Skeletal muscle tissue (tissue), 4 donors: ENCODE data around the gene OR1J1. TPM values are rescaled to one million over a fixed set of nuclear protein-coding genes. Genes with fewer than 3 reads are reported as not detected.

Experiments used
- H3K27ac ChIP-seq: one replicate; pipeline ENCODE4 v1.7.0; 2013; ENCODE audit warnings: mild to moderate bottlenecking, low read depth, low read length, inconsistent platforms
- H3K27me3 ChIP-seq, 3 donors: one replicate each; pipeline ENCODE4 v1.7.0; 2013; ENCODE audit warnings: low read length in 3 of 3; ENCODE audit not compliant: control insufficient read depth in 3 of 3, insufficient read depth in 3 of 3
- H3K36me3 ChIP-seq, 3 donors: one replicate each; pipeline ENCODE4 v1.7.0; 2013; ENCODE audit warnings: low read length in 3 of 3; ENCODE audit not compliant: control insufficient read depth in 3 of 3, insufficient read depth in 3 of 3
- H3K4me1 ChIP-seq, 3 donors: one replicate each; pipeline ENCODE4 v1.7.0; 2013; ENCODE audit warnings: low read length in 3 of 3, mild to moderate bottlenecking in 3 of 3; ENCODE audit not compliant: control insufficient read depth in 3 of 3, insufficient read depth in 3 of 3
- H3K4me3 ChIP-seq, 3 donors: one replicate each; pipeline ENCODE4 v1.7.0; 2013; ENCODE audit warnings: low read length in 3 of 3
- H3K9ac ChIP-seq, 3 donors: one replicate each; pipeline ENCODE4 v1.7.0; 2013; ENCODE audit warnings: low read length in 3 of 3, mild to moderate bottlenecking in 3 of 3, moderate library complexity in 2 of 3, low read depth in 1 of 3
- H3K9me3 ChIP-seq, 3 donors: one replicate each; pipeline ENCODE4 v1.7.0; 2013; ENCODE audit warnings: low read length in 3 of 3; ENCODE audit not compliant: control insufficient read depth in 3 of 3
- total RNA-seq: library from RNA; depleted of rRNA; stranded (reverse); fragments of >200 nt; gene quantifications from one replicate; pipeline ENCODE4 v1.2.3, GENCODE V29; 2014
- donor health status: Osteomylitis.

OR1J1 gene
- total RNA-seq, 1 donor from 2014 or later: not detected

DNA sequence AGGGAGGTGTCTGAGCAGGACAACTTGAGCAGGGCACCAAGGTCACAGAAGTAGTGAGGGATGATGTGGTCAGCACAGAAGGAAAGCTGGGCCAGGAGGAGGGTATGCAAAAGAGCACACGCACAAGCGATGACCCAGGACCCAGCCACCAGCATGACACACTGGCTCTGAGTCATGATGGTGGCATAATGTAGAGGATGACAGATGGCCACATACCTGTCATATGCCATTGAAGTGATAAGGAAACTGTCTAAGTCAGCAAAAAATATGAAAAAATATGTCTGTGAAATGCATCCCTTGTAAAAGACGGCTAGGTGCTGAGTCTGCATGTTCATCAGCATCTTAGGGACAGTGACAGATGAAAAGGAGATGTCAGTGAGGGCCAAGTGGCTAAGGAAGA lies 380 bp downstream of the OR1J1 start:
- Histone ChIP-seq H3K9ac (no peak overlapping the region), H3K4me3 (no peak overlapping the region), H3K27ac (no peak overlapping the region), H3K27me3 (peaks cover 0 to 3% (median 2%) of the 10 kb centered on the region in 3 donors), H3K4me1 (no peaks in the 10 kb centered on the region), H3K9me3 (no peaks in the 10 kb centered on the region), H3K36me3 (no peaks in the 10 kb centered on the region)

GRCh38 chr9:122475717-122476116 lies 2.0 kb downstream of the OR1J1 start:
- no peaks in the 10 kb centered on the region for H3K4me1 ChIP-seq
- no peak overlapping the region for H3K9ac ChIP-seq
- H3K27ac ChIP-seq: no peak overlapping the region
- H3K27me3 ChIP-seq: peaks cover 0 to 3% (median 2%) of the 10 kb centered on the region in 3 donors
- H3K4me3 ChIP-seq: no peak overlapping the region
- H3K36me3 ChIP-seq: no peaks in the 10 kb centered on the region
- no peaks in the 10 kb centered on the region for H3K9me3 ChIP-seq

DNA sequence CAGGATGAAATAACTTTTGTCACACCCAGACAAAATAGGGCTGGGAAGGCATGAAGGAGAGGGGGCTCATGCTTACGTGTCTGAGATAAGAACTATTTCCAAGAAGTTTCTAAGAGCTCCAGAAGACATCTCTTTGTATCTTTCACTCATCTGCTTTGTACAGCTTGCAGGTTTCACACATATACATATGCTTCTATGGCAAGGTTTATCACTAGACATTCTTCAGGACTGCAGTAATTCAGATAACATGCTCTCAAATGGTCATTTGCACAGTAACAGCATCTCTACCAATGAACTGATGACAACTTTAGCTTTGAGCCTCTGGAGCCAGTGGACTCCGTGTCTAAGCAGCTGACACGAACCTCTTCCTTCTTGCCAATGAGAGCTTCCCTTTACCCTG lies 3.2 kb downstream of the OR1J1 start:
- Histone ChIP-seq H3K9ac (no peak overlapping the region), H3K27ac (no peak overlapping the region), H3K9me3 (no peaks in the 10 kb centered on the region), H3K36me3 (no peaks in the 10 kb centered on the region), H3K4me1 (no peaks in the 10 kb centered on the region), H3K27me3 (peaks cover 0 to 3% (median 2%) of the 10 kb centered on the region in 3 donors), H3K4me3 (no peak overlapping the region)

GRCh38 chr9:122468735-122469134 lies 9.0 kb downstream of the OR1J1 start:
- Histone ChIP-seq H3K9ac (no peak overlapping the region), H3K27me3 (no peaks in the 10 kb centered on the region), H3K4me3 (no peak overlapping the region), H3K4me1 (peaks cover 0 to 7% (median 5%) of the 10 kb centered on the region in 3 donors), H3K9me3 (no peaks in the 10 kb centered on the region), H3K27ac (no peak overlapping the region), H3K36me3 (no peaks in the 10 kb centered on the region)

GRCh38 chr9:122466456-122466855 lies 11.3 kb downstream of the OR1J1 start:
- Histone ChIP-seq H3K4me1 (peaks cover 0 to 7% (median 5%) of the 10 kb centered on the region in 3 donors), H3K27ac (no peak overlapping the region), H3K36me3 (no peaks in the 10 kb centered on the region), H3K27me3 (no peaks in the 10 kb centered on the region), H3K4me3 (no peak overlapping the region), H3K9ac (no peak overlapping the region), H3K9me3 (no peaks in the 10 kb centered on the region)

DNA sequence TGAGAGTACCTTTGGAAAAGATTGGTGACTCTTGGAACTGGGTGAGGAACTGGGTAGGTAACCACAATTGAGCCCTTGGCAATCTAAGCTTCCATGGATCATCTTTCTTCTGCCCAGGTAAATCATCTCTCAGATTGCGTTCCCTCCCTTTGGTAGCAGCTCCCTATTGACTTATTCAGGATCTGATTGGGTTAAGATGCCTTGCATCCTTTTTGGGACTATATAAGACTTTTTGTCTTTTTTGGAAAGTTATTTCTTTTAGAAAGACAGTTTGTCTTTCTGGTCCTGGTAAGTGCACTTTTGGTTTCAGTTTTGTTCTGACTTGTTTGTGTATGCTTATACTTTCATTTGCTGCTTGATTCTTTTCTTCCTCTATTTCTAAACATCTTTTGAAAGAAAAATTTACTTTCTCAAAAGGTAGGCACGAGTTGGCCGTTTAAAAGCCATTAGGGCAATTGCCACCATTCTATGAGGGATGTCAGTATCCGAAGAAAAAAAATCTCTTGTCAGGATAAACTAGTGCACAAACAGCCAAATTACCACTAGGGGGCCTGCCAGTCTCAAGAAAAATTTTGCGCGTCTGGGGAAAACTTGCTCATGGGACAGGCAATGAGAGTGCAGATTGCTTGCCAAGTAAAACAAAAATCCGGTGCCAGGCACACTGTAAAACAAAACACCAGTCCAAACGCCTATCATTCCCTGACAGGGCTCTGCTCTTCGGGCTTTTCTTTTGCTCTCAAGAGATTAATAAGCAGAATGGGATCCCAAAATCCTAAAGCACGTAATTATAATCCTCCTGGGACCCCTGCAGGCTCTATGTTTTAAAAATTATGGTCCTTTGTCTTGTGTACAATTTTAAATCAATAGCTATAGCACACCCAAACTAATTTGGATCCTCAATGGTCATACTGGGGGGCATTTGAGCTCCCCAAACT lies 12.8 kb downstream of the OR1J1 start:
- Histone ChIP-seq H3K9ac (peak overlapping the region; percentile 4 to 52 (median 5)), H3K4me1 (peaks cover 0 to 7% (median 5%) of the 10 kb centered on the region in 3 donors), H3K9me3 (no peaks in the 10 kb centered on the region), H3K27me3 (no peaks in the 10 kb centered on the region), H3K27ac (no peak overlapping the region), H3K36me3 (no peaks in the 10 kb centered on the region), H3K4me3 (peak overlapping the region; percentile 23 to 70 (median 65))

GRCh38 chr9:122463828-122464632 lies 13.7 kb downstream of the OR1J1 start:
- H3K9ac ChIP-seq: no peak overlapping the region
- no peaks in the 10 kb centered on the region for H3K9me3 ChIP-seq
- no peak overlapping the region for H3K27ac ChIP-seq
- no peaks in the 10 kb centered on the region for H3K27me3 ChIP-seq
- peak overlapping the region in 2 of 3 donors; percentile 23 to 65 for H3K4me3 ChIP-seq
- peaks cover 0 to 7% (median 5%) of the 10 kb centered on the region in 3 donors for H3K4me1 ChIP-seq
- H3K36me3 ChIP-seq: no peaks in the 10 kb centered on the region

DNA sequence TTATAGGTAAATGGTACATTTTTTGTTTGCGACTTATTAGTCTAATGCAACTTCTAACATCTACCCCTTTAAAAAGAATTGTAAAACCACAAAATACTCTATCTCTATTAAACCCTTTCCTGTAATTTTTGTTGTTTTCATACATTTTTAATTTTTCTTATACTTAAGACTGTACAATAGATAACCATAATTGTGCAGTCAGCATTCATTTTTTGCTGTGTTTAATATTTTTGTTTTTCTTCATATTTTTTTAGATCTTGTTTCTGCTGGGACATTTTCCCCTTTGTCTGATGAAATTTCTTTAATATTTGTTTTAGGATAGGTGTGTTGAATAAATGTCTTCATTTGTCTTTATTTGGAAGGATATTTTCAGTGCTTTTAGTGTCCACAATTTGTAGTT lies 19.9 kb downstream of the OR1J1 start:
- H3K4me3 ChIP-seq: no peak overlapping the region
- H3K9ac ChIP-seq: no peak overlapping the region
- no peaks in the 10 kb centered on the region for H3K4me1 ChIP-seq
- no peaks in the 10 kb centered on the region for H3K36me3 ChIP-seq
- no peak overlapping the region for H3K27ac ChIP-seq
- peaks cover 0 to 4% (median 0%) of the 10 kb centered on the region in 3 donors for H3K27me3 ChIP-seq
- H3K9me3 ChIP-seq: no peaks in the 10 kb centered on the region

DNA sequence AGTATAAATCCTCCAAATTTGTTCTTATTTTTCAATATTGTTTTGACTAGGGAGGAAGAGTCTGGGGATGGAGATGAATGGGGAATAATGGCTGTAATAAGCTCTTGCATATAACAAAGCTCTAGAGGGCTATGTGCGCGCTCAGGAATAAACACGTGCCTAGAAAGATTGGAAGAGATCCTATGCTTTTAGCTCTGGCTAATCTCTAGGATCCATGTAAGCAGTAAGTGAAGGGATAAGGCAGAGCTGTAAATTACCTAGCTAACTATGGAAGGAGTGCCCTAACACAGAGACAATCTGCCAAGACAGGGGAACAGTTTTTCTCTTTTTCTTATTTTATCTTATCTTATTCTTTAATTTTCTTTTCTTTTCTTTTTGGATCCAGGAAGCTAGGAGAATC lies 21.6 kb downstream of the OR1J1 start:
- no peaks in the 10 kb centered on the region for H3K4me1 ChIP-seq
- peaks cover 0 to 4% (median 0%) of the 10 kb centered on the region in 3 donors for H3K27me3 ChIP-seq
- H3K9ac ChIP-seq: no peak overlapping the region
- H3K27ac ChIP-seq: no peak overlapping the region
- no peak overlapping the region for H3K4me3 ChIP-seq
- no peaks in the 10 kb centered on the region for H3K36me3 ChIP-seq
- no peaks in the 10 kb centered on the region for H3K9me3 ChIP-seq
